ENCODE measurements around the gene CPEB3.

CPEB3 gene

GRCh38 chr10:92323079-92323478, 32.2 kb upstream of the CPEB3 start:
- TF ChIP-seq POLR2AphosphoS5 (IDR thresholded peaks at IDR 0.05; ENCODE audit: low read depth) (no peak), GABPA (IDR thresholded peaks at IDR 0.05; ENCODE audit: low read depth) (no peak), SPI1 (IDR thresholded peaks at IDR 0.05; ENCODE audit: borderline replicate concordance, low read depth) (no peak)
- TF ChIP-seq, protein P1, sequence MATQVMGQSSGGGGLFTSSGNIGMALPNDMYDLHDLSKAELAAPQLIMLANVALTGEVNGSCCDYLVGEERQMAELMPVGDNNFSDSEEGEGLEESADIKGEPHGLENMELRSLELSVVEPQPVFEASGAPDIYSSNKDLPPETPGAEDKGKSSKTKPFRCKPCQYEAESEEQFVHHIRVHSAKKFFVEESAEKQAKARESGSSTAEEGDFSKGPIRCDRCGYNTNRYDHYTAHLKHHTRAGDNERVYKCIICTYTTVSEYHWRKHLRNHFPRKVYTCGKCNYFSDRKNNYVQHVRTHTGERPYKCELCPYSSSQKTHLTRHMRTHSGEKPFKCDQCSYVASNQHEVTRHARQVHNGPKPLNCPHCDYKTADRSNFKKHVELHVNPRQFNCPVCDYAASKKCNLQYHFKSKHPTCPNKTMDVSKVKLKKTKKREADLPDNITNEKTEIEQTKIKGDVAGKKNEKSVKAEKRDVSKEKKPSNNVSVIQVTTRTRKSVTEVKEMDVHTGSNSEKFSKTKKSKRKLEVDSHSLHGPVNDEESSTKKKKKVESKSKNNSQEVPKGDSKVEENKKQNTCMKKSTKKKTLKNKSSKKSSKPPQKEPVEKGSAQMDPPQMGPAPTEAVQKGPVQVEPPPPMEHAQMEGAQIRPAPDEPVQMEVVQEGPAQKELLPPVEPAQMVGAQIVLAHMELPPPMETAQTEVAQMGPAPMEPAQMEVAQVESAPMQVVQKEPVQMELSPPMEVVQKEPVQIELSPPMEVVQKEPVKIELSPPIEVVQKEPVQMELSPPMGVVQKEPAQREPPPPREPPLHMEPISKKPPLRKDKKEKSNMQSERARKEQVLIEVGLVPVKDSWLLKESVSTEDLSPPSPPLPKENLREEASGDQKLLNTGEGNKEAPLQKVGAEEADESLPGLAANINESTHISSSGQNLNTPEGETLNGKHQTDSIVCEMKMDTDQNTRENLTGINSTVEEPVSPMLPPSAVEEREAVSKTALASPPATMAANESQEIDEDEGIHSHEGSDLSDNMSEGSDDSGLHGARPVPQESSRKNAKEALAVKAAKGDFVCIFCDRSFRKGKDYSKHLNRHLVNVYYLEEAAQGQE (IDR thresholded peaks at IDR 0.05; ENCODE audit: insufficient replicate concordance, low read depth): no peak
- TF ChIP-seq, protein P2, sequence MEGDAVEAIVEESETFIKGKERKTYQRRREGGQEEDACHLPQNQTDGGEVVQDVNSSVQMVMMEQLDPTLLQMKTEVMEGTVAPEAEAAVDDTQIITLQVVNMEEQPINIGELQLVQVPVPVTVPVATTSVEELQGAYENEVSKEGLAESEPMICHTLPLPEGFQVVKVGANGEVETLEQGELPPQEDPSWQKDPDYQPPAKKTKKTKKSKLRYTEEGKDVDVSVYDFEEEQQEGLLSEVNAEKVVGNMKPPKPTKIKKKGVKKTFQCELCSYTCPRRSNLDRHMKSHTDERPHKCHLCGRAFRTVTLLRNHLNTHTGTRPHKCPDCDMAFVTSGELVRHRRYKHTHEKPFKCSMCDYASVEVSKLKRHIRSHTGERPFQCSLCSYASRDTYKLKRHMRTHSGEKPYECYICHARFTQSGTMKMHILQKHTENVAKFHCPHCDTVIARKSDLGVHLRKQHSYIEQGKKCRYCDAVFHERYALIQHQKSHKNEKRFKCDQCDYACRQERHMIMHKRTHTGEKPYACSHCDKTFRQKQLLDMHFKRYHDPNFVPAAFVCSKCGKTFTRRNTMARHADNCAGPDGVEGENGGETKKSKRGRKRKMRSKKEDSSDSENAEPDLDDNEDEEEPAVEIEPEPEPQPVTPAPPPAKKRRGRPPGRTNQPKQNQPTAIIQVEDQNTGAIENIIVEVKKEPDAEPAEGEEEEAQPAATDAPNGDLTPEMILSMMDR (IDR thresholded peaks at IDR 0.05; ENCODE audit: insufficient read depth, low read length): no peak
- DNase-seq (ENCODE audit: low read depth in 1 of 2, low spot score in 1 of 2): no peak
- no peaks in the 10 kb centered on the region for H3K27me3 ChIP-seq (ENCODE audit: insufficient read depth, poor library complexity, severe bottlenecking)
- no peak overlapping the region for H3K27ac ChIP-seq (replicated peaks)
- no peak overlapping the region for H3K4me3 ChIP-seq (replicated peaks; ENCODE audit: insufficient read depth, low read length)

DNA sequence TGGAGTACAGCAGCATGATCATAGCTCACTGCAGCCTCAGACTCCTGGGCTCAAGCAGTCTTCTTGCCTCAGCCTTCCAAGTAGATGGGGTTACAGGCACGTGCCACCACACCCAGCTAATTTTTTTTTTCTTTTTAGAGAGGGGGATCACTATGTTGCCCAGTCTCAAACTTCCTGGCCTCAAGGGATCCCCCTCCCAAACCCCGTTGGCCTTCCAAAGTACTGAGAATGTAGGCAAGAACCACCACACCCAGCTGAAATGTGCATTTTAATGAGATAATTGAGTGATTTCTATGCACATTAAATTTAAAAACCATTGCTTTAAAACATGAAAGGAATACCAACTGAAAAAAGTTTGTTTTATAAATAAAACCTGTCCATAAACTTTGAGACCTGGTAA, 25.7 kb upstream of the CPEB3 start:
- H3K27ac ChIP-seq (replicated peaks): no peak overlapping the region
- no peak for DNase-seq (ENCODE audit: low read depth in 1 of 2, low spot score in 1 of 2)
- no peaks in the 10 kb centered on the region for H3K27me3 ChIP-seq (ENCODE audit: insufficient read depth, poor library complexity, severe bottlenecking)
- H3K4me3 ChIP-seq (replicated peaks; ENCODE audit: insufficient read depth, low read length): no peak overlapping the region
- TF ChIP-seq, protein P1 (IDR thresholded peaks at IDR 0.05; ENCODE audit: insufficient replicate concordance, low read depth): no peak
- TF ChIP-seq SPI1 (IDR thresholded peaks at IDR 0.05; ENCODE audit: borderline replicate concordance, low read depth) (no peak), POLR2AphosphoS5 (IDR thresholded peaks at IDR 0.05; ENCODE audit: low read depth) (no peak), GABPA (IDR thresholded peaks at IDR 0.05; ENCODE audit: low read depth) (no peak)
- TF ChIP-seq, protein P2 (IDR thresholded peaks at IDR 0.05; ENCODE audit: insufficient read depth, low read length): no peak

DNA sequence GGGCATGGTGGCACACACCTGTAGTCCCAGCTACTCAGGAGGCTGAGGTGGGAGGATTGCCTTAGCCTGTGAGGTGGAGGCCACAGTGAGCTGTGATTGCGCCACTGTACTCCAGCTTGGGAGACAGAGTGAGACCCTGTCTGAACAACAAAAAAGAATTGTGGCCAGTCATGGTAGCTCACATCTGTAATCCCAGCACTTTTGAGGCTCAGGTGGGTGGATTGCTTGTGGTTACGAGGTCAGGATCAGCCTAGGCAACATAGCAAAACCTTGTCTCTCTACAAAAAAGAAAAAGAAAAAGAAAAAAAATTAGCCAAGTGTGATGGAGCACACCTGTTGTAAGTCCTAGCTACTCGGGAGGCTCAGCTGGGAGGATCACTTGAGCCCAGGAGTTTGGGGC, 22.9 kb upstream of the CPEB3 start:
- H3K27ac ChIP-seq (replicated peaks): no peak overlapping the region
- H3K4me3 ChIP-seq (replicated peaks; ENCODE audit: insufficient read depth, low read length): no peak overlapping the region
- no peaks in the 10 kb centered on the region for H3K27me3 ChIP-seq (ENCODE audit: insufficient read depth, poor library complexity, severe bottlenecking)
- DNase-seq (ENCODE audit: low read depth in 1 of 2, low spot score in 1 of 2): no peak
- TF ChIP-seq, protein P1 (IDR thresholded peaks at IDR 0.05; ENCODE audit: insufficient replicate concordance, low read depth): no peak
- TF ChIP-seq SPI1 (IDR thresholded peaks at IDR 0.05; ENCODE audit: borderline replicate concordance, low read depth): no peak
- no peak for TF ChIP-seq GABPA (IDR thresholded peaks at IDR 0.05; ENCODE audit: low read depth)
- TF ChIP-seq POLR2AphosphoS5 (IDR thresholded peaks at IDR 0.05; ENCODE audit: low read depth): no peak
- TF ChIP-seq, protein P2 (IDR thresholded peaks at IDR 0.05; ENCODE audit: insufficient read depth, low read length): no peak
